Loucy (cell line): ENCODE measurements around the gene PAPPA2.

Experiments used
- H2AFZ ChIP-seq: fragments of 200-600 bp; sonication (generic); 2 replicates; pipeline ENCODE4 v1.6.0; 2016; ENCODE audit warnings: antibody characterized with exemption, mild to moderate bottlenecking, low read length, moderate library complexity
- H3F3A ChIP-seq: fragments of 200-600 bp; 2 replicates; pipeline ENCODE4 v1.6.0; 2016; ENCODE audit warnings: antibody characterized with exemption, low read depth, mild to moderate bottlenecking
- H3K27me3 ChIP-seq: fragments of 200-600 bp; sonication (generic); 2 replicates; pipeline ENCODE4 v1.6.1; 2014; ENCODE audit warnings: low read length, mild to moderate bottlenecking; ENCODE audit not compliant: insufficient read depth, poor library complexity, severe bottlenecking
- H3K36me3 ChIP-seq: fragments of 200-600 bp; sonication (generic); 2 replicates; pipeline ENCODE4 v1.6.1; 2016; ENCODE audit warnings: low read length; ENCODE audit not compliant: insufficient read depth
- H3K4me1 ChIP-seq: fragments of 200-600 bp; sonication (generic); 2 replicates; pipeline ENCODE4 v1.5.1; 2014; ENCODE audit warnings: low read length, mild to moderate bottlenecking; ENCODE audit not compliant: insufficient read depth, poor library complexity, severe bottlenecking
- H3K4me2 ChIP-seq: fragments of 200-600 bp; sonication (generic); 2 replicates; pipeline ENCODE4 v1.6.0; 2014; ENCODE audit warnings: antibody characterized with exemption, low read length, low read depth, mild to moderate bottlenecking; ENCODE audit not compliant: poor library complexity, severe bottlenecking
- H3K4me3 ChIP-seq: fragments of 200-600 bp; sonication (generic); 2 replicates; pipeline ENCODE4 v1.5.1; 2014; ENCODE audit warnings: low read length, mild to moderate bottlenecking, mixed read lengths; ENCODE audit not compliant: poor library complexity, severe bottlenecking
- H3K79me2 ChIP-seq: fragments of 200-600 bp; sonication (generic); 2 replicates; pipeline ENCODE4 v1.6.1; 2014; ENCODE audit warnings: low read length; ENCODE audit not compliant: insufficient read depth
- H3K9ac ChIP-seq: fragments of 200-600 bp; sonication (generic); 2 replicates; pipeline ENCODE4 v1.6.0; 2014; ENCODE audit warnings: mild to moderate bottlenecking, low read depth, low read length, moderate library complexity; ENCODE audit not compliant: poor library complexity, severe bottlenecking
- H3K9me2 ChIP-seq: fragments of 200-600 bp; sonication (generic); replicated peaks from 2 replicates; pipeline ENCODE4 v1.6.1; 2016; ENCODE audit warnings: low read depth, low read length, mixed read lengths
- H3K9me3 ChIP-seq: fragments of 200-600 bp; sonication (generic); 2 replicates; pipeline ENCODE4 v1.6.1; 2014; ENCODE audit warnings: mild to moderate bottlenecking, antibody characterized with exemption, low read length, low read depth; ENCODE audit not compliant: insufficient read depth
- H4K20me1 ChIP-seq: fragments of 200-600 bp; sonication (generic); 2 replicates; pipeline ENCODE4 v1.6.0; 2014; ENCODE audit warnings: antibody characterized with exemption, low read length, mild to moderate bottlenecking; ENCODE audit not compliant: insufficient read depth, poor library complexity, severe bottlenecking
- EZH2phosphoT487 ChIP-seq: fragments of 200-600 bp; IDR thresholded peaks from 2 replicates; pipeline ENCODE4 v1.6.1; 2018; ENCODE audit warnings: antibody characterized with exemption, mild to moderate bottlenecking, moderate library complexity, borderline replicate concordance
- TF ChIP-seq, protein P1 (sequence below): fragments of 200-600 bp; sonication (generic); conservative IDR thresholded peaks from 2 replicates; pipeline ENCODE4 v1.5.1; 2014; ENCODE audit warnings: mild to moderate bottlenecking, antibody characterized with exemption, low read length

PAPPA2 gene

DNA sequence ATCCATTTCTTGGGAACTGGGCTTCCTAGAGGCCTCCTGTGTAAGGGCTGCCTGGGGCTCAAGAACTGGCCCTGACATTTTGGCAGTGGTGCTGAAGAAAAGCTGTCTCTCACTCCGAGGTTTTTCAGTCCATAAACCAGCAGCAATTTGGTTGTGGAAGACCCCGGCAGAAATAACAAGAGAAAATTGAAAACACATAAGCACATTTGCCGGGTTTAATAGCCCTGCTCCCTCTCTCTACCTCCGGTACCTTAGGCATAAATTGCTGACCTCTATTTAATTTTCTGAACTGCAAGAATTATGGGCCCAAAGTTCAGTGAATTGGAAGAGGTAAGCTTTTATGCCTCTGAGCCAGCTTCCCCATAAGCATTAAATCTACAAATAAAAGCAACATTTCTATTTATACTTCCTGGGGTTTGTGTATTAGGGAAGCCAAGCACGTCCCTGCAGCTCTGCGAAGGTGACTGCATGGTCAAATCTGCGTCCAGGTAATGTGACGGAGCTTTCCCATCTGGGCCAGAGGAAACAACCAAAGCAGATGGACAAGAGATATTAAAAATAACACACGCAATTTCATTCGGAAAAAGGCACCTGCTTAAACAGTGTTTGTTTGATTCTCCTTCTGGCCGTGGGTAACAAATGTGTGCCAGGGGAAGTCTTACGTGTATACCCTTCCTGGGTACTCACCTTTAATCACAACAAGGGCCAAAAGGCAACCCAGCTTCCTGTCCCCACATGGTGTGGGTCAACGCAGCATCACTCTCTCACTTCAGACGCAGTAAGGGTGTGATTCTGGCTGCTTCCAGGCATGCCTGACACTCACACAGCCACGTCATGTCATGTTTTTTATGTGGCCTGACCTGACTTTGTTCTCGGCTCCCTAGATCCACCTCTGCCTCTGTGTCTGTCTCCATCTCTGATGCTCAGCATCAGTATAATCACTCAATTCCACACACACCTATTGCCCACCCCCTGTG lies 69.2 kb downstream of the PAPPA2 start:
- Histone ChIP-seq H3K9me3 (no peaks in the 10 kb centered on the region), H3K4me1 (no peaks in the 10 kb centered on the region), H3K79me2 (no peaks in the 10 kb centered on the region), H3K4me3 (no peak overlapping the region), H3K9me2 (no peaks in the 10 kb centered on the region), H3F3A (no peaks in the 10 kb centered on the region), H3K27me3 (no peaks in the 10 kb centered on the region), H4K20me1 (no peaks in the 10 kb centered on the region), H2AFZ (no peak overlapping the region), H3K36me3 (no peaks in the 10 kb centered on the region), H3K4me2 (no peak overlapping the region), H3K9ac (no peak overlapping the region)
- TF ChIP-seq, protein P1, sequence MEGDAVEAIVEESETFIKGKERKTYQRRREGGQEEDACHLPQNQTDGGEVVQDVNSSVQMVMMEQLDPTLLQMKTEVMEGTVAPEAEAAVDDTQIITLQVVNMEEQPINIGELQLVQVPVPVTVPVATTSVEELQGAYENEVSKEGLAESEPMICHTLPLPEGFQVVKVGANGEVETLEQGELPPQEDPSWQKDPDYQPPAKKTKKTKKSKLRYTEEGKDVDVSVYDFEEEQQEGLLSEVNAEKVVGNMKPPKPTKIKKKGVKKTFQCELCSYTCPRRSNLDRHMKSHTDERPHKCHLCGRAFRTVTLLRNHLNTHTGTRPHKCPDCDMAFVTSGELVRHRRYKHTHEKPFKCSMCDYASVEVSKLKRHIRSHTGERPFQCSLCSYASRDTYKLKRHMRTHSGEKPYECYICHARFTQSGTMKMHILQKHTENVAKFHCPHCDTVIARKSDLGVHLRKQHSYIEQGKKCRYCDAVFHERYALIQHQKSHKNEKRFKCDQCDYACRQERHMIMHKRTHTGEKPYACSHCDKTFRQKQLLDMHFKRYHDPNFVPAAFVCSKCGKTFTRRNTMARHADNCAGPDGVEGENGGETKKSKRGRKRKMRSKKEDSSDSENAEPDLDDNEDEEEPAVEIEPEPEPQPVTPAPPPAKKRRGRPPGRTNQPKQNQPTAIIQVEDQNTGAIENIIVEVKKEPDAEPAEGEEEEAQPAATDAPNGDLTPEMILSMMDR = no peak
- TF ChIP-seq EZH2phosphoT487 = no peak

DNA sequence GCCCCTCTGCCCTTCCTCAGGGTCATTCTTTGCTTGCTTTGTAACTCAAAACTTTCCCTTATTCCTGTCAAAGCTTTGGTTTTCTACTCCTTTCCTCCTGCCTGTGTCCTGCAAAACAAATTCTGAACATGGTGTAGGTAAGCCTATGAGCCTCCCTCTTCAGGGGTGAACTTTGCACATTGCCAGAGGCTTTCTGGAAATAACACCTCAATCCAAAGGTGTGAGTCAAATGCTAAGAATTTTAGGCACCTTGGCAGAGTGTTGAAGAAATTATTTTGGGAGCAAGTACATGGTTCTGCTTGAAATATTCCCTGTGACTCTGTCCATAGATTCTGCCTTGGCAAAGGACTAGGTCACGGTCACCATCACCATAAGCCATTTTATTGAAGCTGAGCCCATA lies 70.0 kb downstream of the PAPPA2 start:
- Histone ChIP-seq H3K9ac (no peak overlapping the region), H2AFZ (no peak overlapping the region), H3K9me2 (no peaks in the 10 kb centered on the region), H3K9me3 (no peaks in the 10 kb centered on the region), H4K20me1 (no peaks in the 10 kb centered on the region), H3K79me2 (no peaks in the 10 kb centered on the region), H3K36me3 (no peaks in the 10 kb centered on the region), H3K4me2 (no peak overlapping the region), H3K4me3 (no peak overlapping the region), H3K27me3 (no peaks in the 10 kb centered on the region), H3K4me1 (no peaks in the 10 kb centered on the region), H3F3A (no peaks in the 10 kb centered on the region)
- TF ChIP-seq, protein P1 = no peak
- no peak for TF ChIP-seq EZH2phosphoT487

DNA sequence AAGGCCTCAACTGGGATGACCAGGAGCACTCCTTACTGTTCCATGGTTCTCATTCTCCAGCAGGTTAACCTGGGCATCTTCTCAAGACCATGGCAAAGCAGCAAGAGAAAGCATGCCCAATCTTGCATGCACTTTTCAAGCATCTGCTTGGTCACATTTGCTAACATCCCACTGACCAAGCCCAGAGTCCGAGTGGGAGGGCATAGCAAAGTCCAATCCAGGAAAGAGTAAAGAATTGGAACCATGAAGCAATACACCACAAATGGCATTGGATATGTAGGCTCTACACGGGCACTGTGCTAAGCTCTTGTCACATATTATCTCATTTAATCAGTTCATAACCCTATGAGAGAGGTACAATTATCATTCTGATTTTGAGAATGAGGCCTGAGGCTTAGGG lies 73.6 kb downstream of the PAPPA2 start:
- Histone ChIP-seq H3K27me3 (no peaks in the 10 kb centered on the region), H3K4me3 (no peak overlapping the region), H3K4me2 (no peak overlapping the region), H3K36me3 (no peaks in the 10 kb centered on the region), H3K9ac (no peak overlapping the region), H3K4me1 (no peaks in the 10 kb centered on the region), H3K9me2 (no peaks in the 10 kb centered on the region), H3K79me2 (no peaks in the 10 kb centered on the region), H3K9me3 (no peaks in the 10 kb centered on the region), H2AFZ (no peak overlapping the region), H3F3A (no peaks in the 10 kb centered on the region), H4K20me1 (no peaks in the 10 kb centered on the region)
- no peak for TF ChIP-seq EZH2phosphoT487
- TF ChIP-seq, protein P1 = no peak
